Testis (tissue), 3 donors: ENCODE measurements around the gene RPTOR. TPM values are rescaled to one million over a fixed set of nuclear protein-coding genes. Genes with fewer than 3 reads are reported as not detected.

ENCODE experiments used
- DNase-seq: peaks from one replicate; pipeline ENCODE4 v3.0.0-alpha.2; 2019
- H3K27ac ChIP-seq, 2 donors: fragments of 200-600 bp; sonication (generic); one replicate each; pipeline ENCODE4 v1.5.1; 2019
- H3K27me3 ChIP-seq: fragments of 200-600 bp; sonication (generic); one replicate; pipeline ENCODE4 v1.5.1; 2019
- H3K36me3 ChIP-seq: fragments of 200-600 bp; sonication (generic); one replicate; pipeline ENCODE4 v1.5.1; 2017; ENCODE audit warnings: low read depth; ENCODE audit errors: missing control alignments
- H3K4me1 ChIP-seq: fragments of 200-600 bp; sonication (generic); one replicate; pipeline ENCODE4 v1.5.1; 2019
- H3K4me3 ChIP-seq, 2 donors: fragments of 200-600 bp; sonication (generic); one replicate each; pipeline ENCODE4 v1.5.1; 2017 to 2019
- H3K9me3 ChIP-seq: fragments of 200-600 bp; sonication (generic); one replicate; pipeline ENCODE4 v1.5.1; 2017
- CTCF ChIP-seq, 3 experiments: fragments of 450-650 bp in 2 of 3; fragments of 200-600 bp in 1 of 3; sonication (generic) in 1 of 3; IDR thresholded peaks; one replicate each; pipeline ENCODE4 v1.5.1; 2016 to 2019; ENCODE audit warnings: antibody characterized with exemption in 3 of 3, mild to moderate bottlenecking in 2 of 3, moderate library complexity in 1 of 3
- POLR2A ChIP-seq: fragments of 450-650 bp; IDR thresholded peaks from one replicate; pipeline ENCODE4 v1.6.1; 2017; ENCODE audit warnings: antibody characterized with exemption, mild to moderate bottlenecking, moderate library complexity
- WGBS, 2 donors: methylation state at CpG; one replicate each; pipeline ENCODE4 v1.1.5; 2018; 5-methylcytosine and 5-hydroxymethylcytosine counted together
- intact Hi-C: fragments of 100-400 bp; cut with DNase I; formaldehyde crosslinking; loops from one replicate; pipeline ENCODE4 v1.15.1; 2023; ENCODE audit warnings: low total_unique reads
- polyA plus RNA-seq: library from polyadenylated mRNA; stranded (reverse); fragments of 350-450 nt; fragmentation: Illumina TruSeq; extraction: RNeasy Lipid Tissue Mini Kit (QIAGEN cat#74804); gene quantifications from one replicate; pipeline ENCODE4 v1.2.3, GENCODE V29; 2014; ENCODE audit warnings: low read depth, low replicate concordance; ENCODE audit not compliant: insufficient read depth
- total RNA-seq, 2 donors: library from RNA; depleted of rRNA; stranded (reverse); fragments of >200 nt; gene quantifications; one replicate each; pipeline ENCODE4 v1.2.3, GENCODE V29; 2016

Gene RPTOR
- total and polyA plus RNA-seq, 3 donors from 2014 or later: 21.8 to 68.3 (median 56.6) TPM

GRCh38 chr17:80703142-80703478 is 158.5 kb downstream of the RPTOR start:
- TF ChIP-seq CTCF (IDR thresholded peaks at IDR 0.05) (no peak), POLR2A (no peak)
- no peak overlapping the region for H3K27ac ChIP-seq

GRCh38 chr17:80704381-80704819 is 159.8 kb downstream of the RPTOR start:
- H3K4me3 ChIP-seq: no peak overlapping the region
- no peaks in the 10 kb centered on the region for H3K9me3 ChIP-seq
- no peak overlapping the region for H3K27ac ChIP-seq
- no peaks in the 10 kb centered on the region for H3K36me3 ChIP-seq
- intact Hi-C loops: no loop called here
- 84 to 86% methylated on average over 3 of the region's 3 CpGs for WGBS, 2 donors
- TF ChIP-seq CTCF (IDR thresholded peaks at IDR 0.05) (no peak), POLR2A (no peak)
- no peaks in the 10 kb centered on the region for H3K4me1 ChIP-seq
- H3K27me3 ChIP-seq: no peaks in the 10 kb centered on the region
- no peak for DNase-seq

More at GRCh38 chr17:80703142-80703478, 158.5 kb downstream of the RPTOR start:
- intact Hi-C loops: no loop called here
- Histone ChIP-seq H3K4me1 (no peaks in the 10 kb centered on the region), H3K4me3 (no peak overlapping the region), H3K27me3 (no peaks in the 10 kb centered on the region), H3K36me3 (no peaks in the 10 kb centered on the region), H3K9me3 (no peaks in the 10 kb centered on the region)
- DNase-seq: no peak
- WGBS, 2 donors: 88 to 93% methylated on average over 9 of the region's 9 CpGs

GRCh38 chr17:80704894-80705293 is 160.3 kb downstream of the RPTOR start:
- intact Hi-C loops: no loop called here
- Histone ChIP-seq H3K27ac (no peak overlapping the region), H3K9me3 (no peaks in the 10 kb centered on the region), H3K27me3 (no peaks in the 10 kb centered on the region), H3K36me3 (no peaks in the 10 kb centered on the region), H3K4me1 (no peaks in the 10 kb centered on the region), H3K4me3 (no peak overlapping the region)
- no peak for TF ChIP-seq POLR2A
- TF ChIP-seq CTCF (IDR thresholded peaks at IDR 0.05): no peak
- WGBS, 2 donors: 86 to 95% methylated on average over 13 of the region's 13 CpGs
- DNase-seq: no peak

GRCh38 chr17:80705988-80706387 is 161.3 kb downstream of the RPTOR start:
- intact Hi-C loops: no loop called here
- Histone ChIP-seq H3K4me3 (no peak overlapping the region), H3K27ac (no peak overlapping the region), H3K4me1 (no peaks in the 10 kb centered on the region), H3K36me3 (no peaks in the 10 kb centered on the region), H3K9me3 (no peaks in the 10 kb centered on the region), H3K27me3 (no peaks in the 10 kb centered on the region)
- 66 to 79% methylated on average over 5 of the region's 5 CpGs for WGBS, 2 donors
- TF ChIP-seq CTCF (IDR thresholded peaks at IDR 0.05): no peak
- TF ChIP-seq POLR2A: no peak
- no peak for DNase-seq

GRCh38 chr17:80706463-80706867 is 161.8 kb downstream of the RPTOR start:
- H3K27me3 ChIP-seq: no peaks in the 10 kb centered on the region
- H3K36me3 ChIP-seq: no peaks in the 10 kb centered on the region
- no peak overlapping the region for H3K4me3 ChIP-seq
- intact Hi-C loops: no loop called here
- TF ChIP-seq POLR2A (no peak), CTCF (IDR thresholded peaks at IDR 0.05) (no peak)
- H3K9me3 ChIP-seq: no peaks in the 10 kb centered on the region
- DNase-seq: no peak
- no peaks in the 10 kb centered on the region for H3K4me1 ChIP-seq
- 70% methylated on average over 5 of the region's 5 CpGs for WGBS, 2 donors
- no peak overlapping the region for H3K27ac ChIP-seq
